ENCODE measurements around the gene REELD1.

The REELD1 gene

DNA sequence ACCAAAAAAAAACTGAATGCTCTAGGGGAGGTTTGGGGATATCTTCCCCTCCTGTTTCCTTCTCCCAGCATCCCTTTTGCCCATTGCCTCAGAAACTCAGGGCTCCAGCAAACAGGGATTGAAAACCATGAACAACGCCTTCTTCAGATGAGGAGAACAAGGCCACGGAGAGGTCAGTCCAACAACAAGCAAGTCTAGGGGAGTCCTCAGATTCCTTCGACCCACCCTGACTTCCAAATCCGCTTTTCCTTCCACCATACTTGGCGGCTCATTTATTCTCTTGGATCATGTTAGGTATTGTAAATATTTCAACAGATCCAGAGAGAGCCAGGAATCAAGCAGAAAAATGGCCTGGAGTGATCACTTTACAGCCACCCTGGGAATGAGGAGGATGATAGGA lies 21.9 kb downstream of the REELD1 start:
- TF ChIP-seq, protein P1, sequence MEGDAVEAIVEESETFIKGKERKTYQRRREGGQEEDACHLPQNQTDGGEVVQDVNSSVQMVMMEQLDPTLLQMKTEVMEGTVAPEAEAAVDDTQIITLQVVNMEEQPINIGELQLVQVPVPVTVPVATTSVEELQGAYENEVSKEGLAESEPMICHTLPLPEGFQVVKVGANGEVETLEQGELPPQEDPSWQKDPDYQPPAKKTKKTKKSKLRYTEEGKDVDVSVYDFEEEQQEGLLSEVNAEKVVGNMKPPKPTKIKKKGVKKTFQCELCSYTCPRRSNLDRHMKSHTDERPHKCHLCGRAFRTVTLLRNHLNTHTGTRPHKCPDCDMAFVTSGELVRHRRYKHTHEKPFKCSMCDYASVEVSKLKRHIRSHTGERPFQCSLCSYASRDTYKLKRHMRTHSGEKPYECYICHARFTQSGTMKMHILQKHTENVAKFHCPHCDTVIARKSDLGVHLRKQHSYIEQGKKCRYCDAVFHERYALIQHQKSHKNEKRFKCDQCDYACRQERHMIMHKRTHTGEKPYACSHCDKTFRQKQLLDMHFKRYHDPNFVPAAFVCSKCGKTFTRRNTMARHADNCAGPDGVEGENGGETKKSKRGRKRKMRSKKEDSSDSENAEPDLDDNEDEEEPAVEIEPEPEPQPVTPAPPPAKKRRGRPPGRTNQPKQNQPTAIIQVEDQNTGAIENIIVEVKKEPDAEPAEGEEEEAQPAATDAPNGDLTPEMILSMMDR (IDR thresholded peaks at IDR 0.05) = no peak
- peaks cover 0 to 9% (median 2%) of the 10 kb centered on the region in 3 donors for H3K9me3 ChIP-seq
- peaks cover 0 to 4% (median 2%) of the 10 kb centered on the region in 4 donors for H3K4me1 ChIP-seq
- H3K27me3 ChIP-seq = no peaks in the 10 kb centered on the region
- H3K27ac ChIP-seq = no peak overlapping the region
- intact Hi-C loops (cut with DNase I; ENCODE audit: low total_unique reads) = no loop called here
- no peak for DNase-seq
- H3K36me3 ChIP-seq = no peaks in the 10 kb centered on the region
- H3K4me3 ChIP-seq = no peak overlapping the region

DNA sequence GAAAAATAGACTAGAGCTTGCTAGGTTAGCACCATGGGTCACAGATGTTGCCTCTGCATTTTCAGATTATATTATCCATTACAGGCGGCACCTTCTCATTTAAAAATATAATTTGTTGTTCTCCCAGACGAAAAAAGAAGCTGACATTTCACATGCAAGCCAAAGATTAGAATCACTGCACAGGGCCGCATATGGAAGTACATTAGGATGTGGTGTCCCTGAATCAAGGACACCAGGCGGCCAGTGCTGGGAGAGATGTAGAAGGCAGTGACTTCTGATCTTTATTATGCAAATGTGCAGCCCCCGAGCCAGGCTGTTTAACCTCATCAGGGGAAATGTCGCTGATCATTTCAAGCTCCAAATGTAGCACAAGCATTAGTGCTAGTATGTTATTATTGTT lies 22.8 kb downstream of the REELD1 start:
- Histone ChIP-seq H3K36me3 (no peaks in the 10 kb centered on the region), H3K27ac (no peak overlapping the region), H3K4me1 (peaks cover 0 to 12% (median 6%) of the 10 kb centered on the region in 4 donors), H3K4me3 (no peak overlapping the region), H3K27me3 (no peaks in the 10 kb centered on the region), H3K9me3 (peaks cover 0 to 6% (median 2%) of the 10 kb centered on the region in 3 donors)
- TF ChIP-seq, protein P1 (IDR thresholded peaks at IDR 0.05) = no peak
- intact Hi-C loops (cut with DNase I; ENCODE audit: low total_unique reads) = no loop called here
- no peak for DNase-seq

DNA sequence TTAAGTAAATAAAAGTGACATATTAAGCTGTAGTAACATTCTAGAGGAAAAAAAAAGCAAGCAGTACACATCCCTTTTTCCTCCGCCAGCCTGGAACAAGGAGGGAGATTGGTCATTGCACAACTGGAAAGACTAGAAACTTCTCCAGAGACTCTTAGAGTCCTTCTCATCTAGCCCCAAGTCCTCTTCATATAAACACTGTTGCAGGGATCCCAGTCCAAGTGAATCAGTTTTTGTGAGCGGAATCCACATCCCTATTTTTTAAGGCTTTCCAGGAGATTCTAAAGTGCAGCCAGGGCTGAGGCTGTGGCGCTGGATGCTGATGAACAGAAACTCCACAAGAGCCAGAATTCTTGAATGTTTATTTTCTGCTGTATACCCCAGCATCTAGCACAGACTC lies 23.8 kb downstream of the REELD1 start:
- H3K36me3 ChIP-seq = no peaks in the 10 kb centered on the region
- no peaks in the 10 kb centered on the region for H3K27me3 ChIP-seq
- no peaks in the 10 kb centered on the region for H3K9me3 ChIP-seq
- DNase-seq = peak in 1 of 2 donors; percentile 47
- intact Hi-C loops (cut with DNase I; ENCODE audit: low total_unique reads) = no loop called here
- H3K27ac ChIP-seq = no peak overlapping the region
- H3K4me1 ChIP-seq = peaks cover 0 to 22% (median 14%) of the 10 kb centered on the region in 4 donors
- TF ChIP-seq, protein P1 (IDR thresholded peaks at IDR 0.05) = no peak
- H3K4me3 ChIP-seq = no peak overlapping the region

DNA sequence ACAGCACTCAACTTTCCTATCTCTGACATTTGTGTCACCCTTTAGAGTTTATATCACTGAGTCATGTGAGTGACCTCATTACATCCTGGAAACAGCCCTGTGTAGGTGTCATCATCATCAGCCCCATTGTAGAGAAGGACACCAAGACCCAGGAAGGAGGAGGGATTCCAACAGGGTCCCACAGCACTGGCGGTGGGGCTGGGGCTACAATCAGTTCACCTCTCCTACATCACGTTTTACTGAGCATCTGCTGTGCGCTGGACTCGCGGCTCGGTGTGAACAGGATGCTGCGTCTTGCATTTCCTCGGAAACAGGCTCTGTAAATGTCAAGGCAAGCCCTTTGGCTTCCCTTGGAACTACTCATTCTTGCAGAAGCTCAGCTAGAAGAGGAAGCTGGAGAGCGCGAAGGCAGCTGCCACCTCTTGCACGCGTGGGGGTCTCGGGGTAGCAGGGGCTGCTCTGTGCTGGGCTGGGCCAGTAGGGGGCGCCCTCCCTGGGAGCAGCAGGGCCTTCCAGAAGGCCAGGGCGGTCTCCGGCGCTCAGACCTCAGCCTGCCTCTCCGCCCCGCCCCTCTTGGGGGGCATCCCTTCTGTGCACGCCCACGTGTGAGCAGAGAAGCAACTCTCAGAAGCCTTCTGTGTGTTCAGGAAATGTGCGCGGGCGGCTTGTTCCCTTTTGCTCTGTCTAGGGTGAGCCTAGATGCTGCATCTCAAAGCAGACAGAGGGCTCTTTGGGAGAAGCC lies 29.0 kb downstream of the REELD1 start:
- intact Hi-C loops (cut with DNase I; ENCODE audit: low total_unique reads) = no loop called here
- no peaks in the 10 kb centered on the region for H3K27me3 ChIP-seq
- no peak overlapping the region for H3K4me3 ChIP-seq
- peak overlapping the region; percentile 81 for H3K27ac ChIP-seq
- TF ChIP-seq, protein P1 (IDR thresholded peaks at IDR 0.05) = peak in 1 of 2 experiments; percentile 22
- H3K36me3 ChIP-seq = no peaks in the 10 kb centered on the region
- no peak for DNase-seq
- H3K4me1 ChIP-seq = peaks cover 0 to 50% (median 25%) of the 10 kb centered on the region in 4 donors
- no peaks in the 10 kb centered on the region for H3K9me3 ChIP-seq

DNA sequence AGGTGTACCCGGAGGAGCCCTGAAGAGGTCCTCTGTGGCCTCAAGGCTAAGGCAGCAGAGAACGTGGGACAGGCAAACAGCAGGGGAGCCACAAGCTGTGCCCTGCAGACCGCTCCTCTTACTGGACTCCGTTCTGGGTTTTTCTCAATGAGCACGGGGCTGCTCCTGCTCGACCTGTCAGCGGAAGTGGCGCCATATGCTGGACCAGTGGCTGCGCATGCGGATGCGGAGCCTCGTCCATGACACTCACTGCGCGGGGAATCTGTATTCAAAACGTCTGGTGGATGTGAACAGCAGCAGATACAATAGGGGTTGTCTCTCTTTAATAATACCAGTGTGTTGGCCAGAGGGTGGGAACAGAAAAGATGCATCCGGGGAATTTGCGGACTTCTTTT lies 29.5 kb downstream of the REELD1 start:
- no peak overlapping the region for H3K27ac ChIP-seq
- TF ChIP-seq, protein P1 (IDR thresholded peaks at IDR 0.05) = no peak
- H3K9me3 ChIP-seq = no peaks in the 10 kb centered on the region
- no peak overlapping the region for H3K4me3 ChIP-seq
- H3K4me1 ChIP-seq = peaks cover 0 to 50% (median 25%) of the 10 kb centered on the region in 4 donors
- no peaks in the 10 kb centered on the region for H3K27me3 ChIP-seq
- no peaks in the 10 kb centered on the region for H3K36me3 ChIP-seq
- no peak for DNase-seq
- intact Hi-C loops (cut with DNase I; ENCODE audit: low total_unique reads) = no loop called here
